ENCODE data around the gene TEX28.

- TF ChIP-seq CTCF (IDR thresholded peaks at IDR 0.05 in 4 of 5, conservative IDR thresholded peaks at IDR 0.05 in 1 of 5) (no peak), POLR2A (IDR thresholded peaks at IDR 0.05) (no peak)
These were observed 25.5 kb upstream of the TEX28 start for GRCh38 chrX:154320406-154320805.
